C4-2B (cell line): ENCODE data around the gene FBXW5.

Experiments used
- H3K27ac ChIP-seq: fragments of 450-650 bp; 2 replicates; pipeline ENCODE4 v1.5.1; 2017
- CTCF ChIP-seq: fragments of 450-650 bp; conservative IDR thresholded peaks from 2 replicates; pipeline ENCODE4 v1.5.1; 2017; ENCODE audit warnings: mild to moderate bottlenecking
- ZFX ChIP-seq: fragments of 450-650 bp; IDR thresholded peaks from 2 replicates; pipeline ENCODE4 v1.6.1; 2017

Gene FBXW5

DNA sequence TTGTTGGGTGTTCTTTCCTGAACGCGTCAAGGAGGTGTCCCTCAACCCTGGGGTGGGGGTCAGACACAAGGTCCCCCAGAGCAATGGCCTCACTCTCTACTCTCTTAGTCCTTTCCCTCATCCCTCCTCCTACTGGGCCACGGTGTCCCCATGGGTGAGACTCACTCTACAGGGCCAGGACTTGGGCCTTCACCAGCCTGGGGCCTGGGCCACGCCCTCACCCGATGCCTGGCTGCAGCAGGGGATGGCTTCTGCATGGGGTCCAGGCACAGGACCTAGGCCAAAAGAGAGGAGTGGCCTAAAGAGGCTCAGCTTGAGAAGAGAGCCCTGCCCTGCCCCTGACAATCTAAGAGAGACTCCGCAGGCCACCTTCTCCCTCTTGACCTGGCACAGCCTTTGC, 13.4 kb upstream of the FBXW5 start:
- no peak overlapping the region for H3K27ac ChIP-seq
- TF ChIP-seq ZFX (no peak), CTCF (no peak)

GRCh38 chr9:136957461-136957860, 12.9 kb upstream of the FBXW5 start:
- TF ChIP-seq CTCF (no peak), ZFX (no peak)
- H3K27ac ChIP-seq: no peak overlapping the region

DNA sequence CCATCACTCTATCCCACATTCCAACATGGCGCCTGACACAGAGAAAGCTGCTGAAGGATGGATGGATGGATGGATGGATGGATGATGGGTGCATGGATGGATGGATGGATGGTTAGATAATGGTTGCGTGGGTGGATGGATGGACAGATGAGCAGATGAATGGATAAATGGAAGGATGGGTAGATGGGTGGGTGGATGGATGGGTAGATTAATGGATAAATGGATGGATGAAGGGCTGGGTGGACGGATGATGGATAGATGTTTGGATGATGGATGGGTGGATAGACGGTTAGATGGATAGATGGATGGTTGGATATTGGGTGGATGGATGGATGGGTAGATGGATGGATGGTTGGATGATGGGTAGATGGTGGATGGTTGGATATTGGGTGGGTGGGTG, 12.1 kb upstream of the FBXW5 start:
- H3K27ac ChIP-seq: no peak overlapping the region
- TF ChIP-seq CTCF (no peak), ZFX (no peak)

- no peak for TF ChIP-seq CTCF
- no peak for TF ChIP-seq ZFX
- no peak overlapping the region for H3K27ac ChIP-seq
Measured at GRCh38 chr9:136955943-136956335, 11.4 kb upstream of the FBXW5 start.

GRCh38 chr9:136955202-136955942, 10.8 kb upstream of the FBXW5 start:
- TF ChIP-seq CTCF: no peak
- no peak for TF ChIP-seq ZFX
- H3K27ac ChIP-seq: no peak overlapping the region

DNA sequence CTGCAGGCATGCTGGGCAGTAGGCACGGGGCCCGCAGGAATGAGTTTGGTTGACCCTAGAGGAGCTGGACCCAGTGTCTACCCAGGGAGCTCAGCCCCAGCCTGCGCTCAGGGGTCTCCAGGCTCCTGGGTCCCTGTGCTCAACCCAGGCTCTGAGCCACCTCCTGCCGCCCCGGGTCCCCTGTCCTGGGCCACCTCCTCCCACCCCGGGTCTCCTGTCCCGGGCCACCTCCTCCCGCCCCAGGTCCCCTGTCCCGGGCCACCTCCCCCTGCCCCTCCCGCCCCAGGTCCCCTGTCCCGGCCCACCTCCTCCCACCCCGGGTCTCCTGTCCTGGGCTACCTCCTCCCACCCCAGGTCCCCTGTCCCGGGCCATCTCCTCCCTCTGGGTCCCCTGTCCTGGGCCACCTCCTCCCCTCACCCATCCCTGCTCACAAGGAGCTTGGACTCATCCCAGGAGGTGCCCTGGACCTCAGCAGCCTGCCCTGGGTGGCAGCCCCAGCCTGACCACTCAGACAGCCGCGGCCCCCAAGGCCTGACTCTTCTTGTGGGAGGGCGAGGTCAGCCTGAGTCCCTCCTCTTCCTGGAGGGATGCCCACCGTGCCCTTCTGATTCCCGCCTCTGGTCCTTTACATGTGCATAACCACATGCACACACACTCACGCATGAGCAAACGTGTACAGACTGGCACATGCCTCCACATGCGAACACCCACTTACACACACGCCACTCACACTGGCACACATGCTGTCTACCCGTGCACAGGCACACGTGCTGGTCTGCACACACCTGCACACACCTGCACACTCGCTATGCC, 9.9 kb upstream of the FBXW5 start:
- no peak for TF ChIP-seq CTCF
- TF ChIP-seq ZFX: no peak

GRCh38 chr9:136953771-136954269, 9.3 kb upstream of the FBXW5 start:
- no peak overlapping the region for H3K27ac ChIP-seq
- TF ChIP-seq CTCF: no peak
- no peak for TF ChIP-seq ZFX

More for the DNA sequence above, 9.9 kb upstream of the FBXW5 start:
- no peak overlapping the region for H3K27ac ChIP-seq
